Measurements from ENCODE around the gene RGS19.

The RGS19 gene

GRCh38 chr20:64048402-64049044 is 30.8 kb downstream of the RGS19 start:
- no peak for DNase-seq (ENCODE audit: low read depth)

- DNase-seq (ENCODE audit: low read depth), result no peak
Observed at GRCh38 chr20:64047968-64048401, 31.3 kb downstream of the RGS19 start.

- DNase-seq (ENCODE audit: low read depth), result no peak
Observed at GRCh38 chr20:64047046-64047389, 32.3 kb downstream of the RGS19 start.

GRCh38 chr20:64045346-64046011 is 33.8 kb downstream of the RGS19 start:
- no peak for DNase-seq (ENCODE audit: low read depth)

- DNase-seq (ENCODE audit: low read depth), result no peak
Observed at GRCh38 chr20:64044484-64045247, 34.7 kb downstream of the RGS19 start.

- DNase-seq (ENCODE audit: low read depth), result no peak
Observed at GRCh38 chr20:64043768-64044167, 35.5 kb downstream of the RGS19 start.

- no peak for DNase-seq (ENCODE audit: low read depth)
Observed at GRCh38 chr20:64042054-64042781, 37.1 kb downstream of the RGS19 start.

GRCh38 chr20:64041781-64042053 is 37.6 kb downstream of the RGS19 start:
- DNase-seq (ENCODE audit: low read depth), result no peak

- DNase-seq (ENCODE audit: low read depth), result no peak
Observed at GRCh38 chr20:64041040-64041780, 38.1 kb downstream of the RGS19 start.

- DNase-seq (ENCODE audit: low read depth), result no peak
Observed at GRCh38 chr20:64040231-64041039, 38.9 kb downstream of the RGS19 start.

GRCh38 chr20:64039293-64040160 is 39.8 kb downstream of the RGS19 start:
- DNase-seq (ENCODE audit: low read depth), result no peak

GRCh38 chr20:64038565-64039292 is 40.6 kb downstream of the RGS19 start:
- peak; percentile 52 for DNase-seq (ENCODE audit: low read depth)

- DNase-seq (ENCODE audit: low read depth), result no peak
Observed at GRCh38 chr20:64038224-64038564, 41.1 kb downstream of the RGS19 start.

- no peak for DNase-seq (ENCODE audit: low read depth)
Observed at GRCh38 chr20:64037498-64038213, 41.7 kb downstream of the RGS19 start.

- no peak for DNase-seq (ENCODE audit: low read depth)
Observed at GRCh38 chr20:64037199-64037497, 42.2 kb downstream of the RGS19 start.

GRCh38 chr20:64036346-64037198 is 42.7 kb downstream of the RGS19 start:
- no peak for DNase-seq (ENCODE audit: low read depth)

GRCh38 chr20:64035933-64036345 is 43.4 kb downstream of the RGS19 start, which contains the start of gene C20orf204:
Gene C20orf204 (plus strand): TSS chr20:64036182. CDS start chr20:64036324, 142 bp downstream.
- DNase-seq (ENCODE audit: low read depth), result no peak

All from fibroblast of gingiva (primary cell).